Stimulated activated naive B cell treated with anti-CD40 and anti-IgM and Interleukin-4, amounts not matched to agents 10 μg/mL and 1 μg/mL and 100 μg/mL, for 72 hours (primary cell): ENCODE measurements around the gene FRMPD2.
"Not testable (repeated sequence)": the region's sequence is repeated elsewhere in the genome, so short reads cannot be mapped to it uniquely, and the experiment has no call there.

ENCODE experiments used
- ATAC-seq, 2 donors: fragments of 150-1000 bp; cut with Tn5 transposase; replicated peaks; 2 replicates each; pipeline ENCODE4 v1.10.0; 2021; ENCODE audit warnings: moderate library complexity in 1 of 2
- DNase-seq: peaks from one replicate; pipeline ENCODE4 v3.0.0; 2021
- H3K27ac Mint-ChIP-seq: one replicate; pipeline ENCODE4 v1.8.0; 2022; ENCODE audit warnings: mild to moderate bottlenecking, mixed read lengths
- H3K27me3 Mint-ChIP-seq, 2 donors: one replicate each; pipeline ENCODE4 v1.8.0; 2022; ENCODE audit warnings: mixed read lengths in 2 of 2
- H3K36me3 Mint-ChIP-seq, 2 donors: one replicate each; pipeline ENCODE4 v1.8.0; 2022; ENCODE audit warnings: mixed read lengths in 2 of 2, mild to moderate bottlenecking in 1 of 2
- H3K4me1 Mint-ChIP-seq, 2 donors: one replicate each; pipeline ENCODE4 v1.8.0; 2022; ENCODE audit warnings: mixed read lengths in 2 of 2, mild to moderate bottlenecking in 1 of 2
- H3K4me3 Mint-ChIP-seq, 2 donors: one replicate each; pipeline ENCODE4 v1.8.0; 2022; ENCODE audit warnings: mild to moderate bottlenecking in 2 of 2, mixed read lengths in 2 of 2, moderate library complexity in 1 of 2
- H3K9me3 Mint-ChIP-seq, 2 donors: one replicate each; pipeline ENCODE4 v1.8.0; 2022; ENCODE audit warnings: mixed read lengths in 2 of 2, mild to moderate bottlenecking in 1 of 2

FRMPD2 gene

GRCh38 chr10:48207853-48208252, 66.6 kb downstream of the FRMPD2 start:
- DNase-seq (no peak), ATAC-seq (no peak)
- H3K9me3 Mint-ChIP-seq: no peaks in the 10 kb centered on the region
- no peaks in the 10 kb centered on the region for H3K4me1 Mint-ChIP-seq
- H3K36me3 Mint-ChIP-seq: no peaks in the 10 kb centered on the region
- H3K4me3 Mint-ChIP-seq: no peak overlapping the region
- peaks cover 13 to 21% of the 10 kb centered on the region in 2 donors for H3K27me3 Mint-ChIP-seq
- H3K27ac Mint-ChIP-seq: no peak overlapping the region

- Mint-ChIP-seq H3K4me3 (no peak overlapping the region), H3K4me1 (no peaks in the 10 kb centered on the region), H3K27ac (no peak overlapping the region), H3K9me3 (no peaks in the 10 kb centered on the region), H3K36me3 (no peaks in the 10 kb centered on the region), H3K27me3 (peaks cover 8 to 12% of the 10 kb centered on the region in 2 donors)
- DNase-seq: no peak
- ATAC-seq: no peak
These were observed 67.8 kb downstream of the FRMPD2 start for GRCh38 chr10:48206482-48207250.

- Mint-ChIP-seq H3K4me3 (no peak overlapping the region), H3K27me3 (peaks cover under 1 to 10% of the 10 kb centered on the region in 2 donors), H3K4me1 (no peaks in the 10 kb centered on the region), H3K9me3 (no peaks in the 10 kb centered on the region), H3K27ac (no peak overlapping the region), H3K36me3 (no peaks in the 10 kb centered on the region)
- DNase-seq (no peak), ATAC-seq (no peak)
These were observed 68.6 kb downstream of the FRMPD2 start for GRCh38 chr10:48205918-48206317.

GRCh38 chr10:48199580-48200377, 74.7 kb downstream of the FRMPD2 start:
- H3K9me3 Mint-ChIP-seq: peaks cover 0 to 3% of the 10 kb centered on the region in 2 donors
- no peak overlapping the region for H3K27ac Mint-ChIP-seq
- peak; percentile 48 to 53 for ATAC-seq
- H3K27me3 Mint-ChIP-seq: peaks cover 0 to 4% of the 10 kb centered on the region in 2 donors
- H3K4me3 Mint-ChIP-seq: no peak overlapping the region
- H3K36me3 Mint-ChIP-seq: no peaks in the 10 kb centered on the region
- DNase-seq: no peak
- H3K4me1 Mint-ChIP-seq: peaks cover 0 to 2% of the 10 kb centered on the region in 2 donors

GRCh38 chr10:48197236-48197899, 77.1 kb downstream of the FRMPD2 start:
- no peak overlapping the region for H3K4me3 Mint-ChIP-seq
- peaks cover 0 to 5% of the 10 kb centered on the region in 2 donors for H3K27me3 Mint-ChIP-seq
- no peak overlapping the region for H3K27ac Mint-ChIP-seq
- DNase-seq: no peak
- no peak for ATAC-seq
- peaks cover 0 to 3% of the 10 kb centered on the region in 2 donors for H3K9me3 Mint-ChIP-seq
- peaks cover 0 to 2% of the 10 kb centered on the region in 2 donors for H3K4me1 Mint-ChIP-seq
- no peaks in the 10 kb centered on the region for H3K36me3 Mint-ChIP-seq

GRCh38 chr10:48195803-48196202, 78.7 kb downstream of the FRMPD2 start:
- peaks cover 0 to 2% of the 10 kb centered on the region in 2 donors for H3K4me1 Mint-ChIP-seq
- DNase-seq: no peak
- H3K4me3 Mint-ChIP-seq: no peak overlapping the region
- H3K27ac Mint-ChIP-seq: no peak overlapping the region
- H3K9me3 Mint-ChIP-seq: peaks cover 0 to 3% of the 10 kb centered on the region in 2 donors
- ATAC-seq: no peak
- peaks cover 0 to 5% of the 10 kb centered on the region in 2 donors for H3K27me3 Mint-ChIP-seq
- no peaks in the 10 kb centered on the region for H3K36me3 Mint-ChIP-seq

GRCh38 chr10:48194830-48195229, 79.7 kb downstream of the FRMPD2 start:
- H3K36me3 Mint-ChIP-seq: no peaks in the 10 kb centered on the region
- peaks cover 0 to 3% of the 10 kb centered on the region in 2 donors for H3K9me3 Mint-ChIP-seq
- peaks cover 0 to 2% of the 10 kb centered on the region in 2 donors for H3K4me1 Mint-ChIP-seq
- H3K4me3 Mint-ChIP-seq: no peak overlapping the region
- ATAC-seq (no peak), DNase-seq (no peak)
- no peak overlapping the region for H3K27ac Mint-ChIP-seq
- peaks cover 5 to 9% of the 10 kb centered on the region in 2 donors for H3K27me3 Mint-ChIP-seq

GRCh38 chr10:48193556-48193955, 80.9 kb downstream of the FRMPD2 start:
- Mint-ChIP-seq H3K27me3 (peaks cover 5 to 9% of the 10 kb centered on the region in 2 donors), H3K27ac (no peak overlapping the region), H3K9me3 (no peaks in the 10 kb centered on the region), H3K4me3 (no peak overlapping the region), H3K36me3 (no peaks in the 10 kb centered on the region), H3K4me1 (no peaks in the 10 kb centered on the region)
- ATAC-seq: no peak
- DNase-seq: no peak

GRCh38 chr10:48192881-48193450, 81.5 kb downstream of the FRMPD2 start:
- Mint-ChIP-seq H3K4me3 (no peak overlapping the region), H3K27me3 (peaks cover 5 to 9% of the 10 kb centered on the region in 2 donors), H3K36me3 (no peaks in the 10 kb centered on the region), H3K4me1 (no peaks in the 10 kb centered on the region), H3K9me3 (no peaks in the 10 kb centered on the region), H3K27ac (no peak overlapping the region)
- ATAC-seq: no peak
- DNase-seq: no peak

- H3K4me3 Mint-ChIP-seq: no peak overlapping the region
- ATAC-seq (no peak), DNase-seq (no peak)
- no peak overlapping the region for H3K27ac Mint-ChIP-seq
- peaks cover 0 to 3% of the 10 kb centered on the region in 2 donors for H3K9me3 Mint-ChIP-seq
- H3K4me1 Mint-ChIP-seq: no peaks in the 10 kb centered on the region
- no peaks in the 10 kb centered on the region for H3K36me3 Mint-ChIP-seq
- peaks cover 21 to 22% of the 10 kb centered on the region in 2 donors for H3K27me3 Mint-ChIP-seq
These were observed 86.6 kb downstream of the FRMPD2 start for GRCh38 chr10:48187713-48188485.

GRCh38 chr10:48187126-48187525, 87.4 kb downstream of the FRMPD2 start:
- H3K9me3 Mint-ChIP-seq: peaks cover 0 to 3% of the 10 kb centered on the region in 2 donors
- no peak for ATAC-seq
- no peak overlapping the region for H3K27ac Mint-ChIP-seq
- H3K27me3 Mint-ChIP-seq: peaks cover 22 to 25% of the 10 kb centered on the region in 2 donors
- H3K4me1 Mint-ChIP-seq: no peaks in the 10 kb centered on the region
- no peak overlapping the region for H3K4me3 Mint-ChIP-seq
- H3K36me3 Mint-ChIP-seq: no peaks in the 10 kb centered on the region
- DNase-seq: no peak

GRCh38 chr10:48186264-48186804, 88.2 kb downstream of the FRMPD2 start:
- H3K27me3 Mint-ChIP-seq: peaks cover 22 to 25% of the 10 kb centered on the region in 2 donors
- H3K9me3 Mint-ChIP-seq, ATAC-seq, H3K27ac Mint-ChIP-seq, H3K4me1 Mint-ChIP-seq, DNase-seq, H3K36me3 Mint-ChIP-seq, H3K4me3 Mint-ChIP-seq: not testable (repeated sequence)

GRCh38 chr10:48184224-48184623, 90.3 kb downstream of the FRMPD2 start:
- H3K36me3 Mint-ChIP-seq: no peaks in the 10 kb centered on the region
- no peaks in the 10 kb centered on the region for H3K4me1 Mint-ChIP-seq
- peaks cover 17 to 21% of the 10 kb centered on the region in 2 donors for H3K27me3 Mint-ChIP-seq
- H3K4me3 Mint-ChIP-seq: no peak overlapping the region
- ATAC-seq (no peak), DNase-seq (no peak)
- H3K9me3 Mint-ChIP-seq: peaks cover 0 to 3% of the 10 kb centered on the region in 2 donors
- no peak overlapping the region for H3K27ac Mint-ChIP-seq
